GM19193 (cell line): Measurements from ENCODE around the gene ABHD17C.

ENCODE experiments used
- POLR2A ChIP-seq: IDR thresholded peaks from 4 replicates; pipeline ENCODE4 v1.6.1; 2011; ENCODE audit not compliant: insufficient read depth, insufficient read length; ENCODE audit errors: extremely low read depth

The ABHD17C gene

DNA sequence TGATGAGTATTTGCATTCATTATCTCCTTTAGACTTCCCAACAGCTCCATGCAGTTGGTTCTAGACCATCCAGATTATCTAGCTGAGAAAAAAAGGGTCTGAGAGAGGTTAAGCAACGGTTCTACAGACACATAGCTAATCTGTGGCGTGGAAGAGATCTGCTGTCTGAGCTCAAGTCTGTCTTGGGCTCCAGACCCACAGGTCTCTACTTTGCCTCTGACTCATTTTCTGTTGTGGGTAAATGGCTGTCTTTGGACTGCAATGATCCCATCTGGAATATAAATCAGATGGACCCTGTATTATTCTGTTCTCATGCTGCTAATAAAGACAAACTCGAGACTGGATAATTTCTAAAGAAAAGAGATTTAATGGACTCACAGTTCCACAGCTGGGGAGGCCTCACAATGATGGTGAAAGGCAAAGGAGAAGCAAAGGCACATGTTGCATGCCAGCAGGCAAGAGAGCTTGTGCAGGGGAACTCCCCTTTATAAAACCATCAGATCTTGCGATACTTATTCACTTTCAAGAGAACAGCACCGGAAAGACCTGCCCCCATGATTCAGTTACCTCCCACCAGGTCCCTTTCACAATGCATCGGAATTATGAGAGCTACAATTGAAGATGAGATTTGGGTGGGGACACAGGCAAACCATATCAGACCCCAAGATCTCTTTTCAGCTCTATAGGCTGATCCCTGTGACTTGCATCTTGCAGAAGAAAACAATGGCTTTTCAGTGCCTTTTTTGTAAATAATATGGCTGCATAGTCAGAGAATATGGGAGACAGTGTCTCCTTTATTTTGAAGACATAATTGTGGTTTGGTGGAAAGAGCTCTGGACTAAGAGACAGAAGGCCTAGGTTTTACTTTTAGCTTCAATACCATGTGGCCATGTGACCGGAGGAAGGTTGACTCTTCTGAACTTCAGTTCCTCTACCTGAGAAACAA, 108.7 kb downstream of the ABHD17C start:
- no peak for TF ChIP-seq POLR2A

- TF ChIP-seq POLR2A, result no peak
Observed at GRCh38 chr15:80804970-80805495, 109.9 kb downstream of the ABHD17C start.
